ENCODE data around the gene INPPL1. TPM values are rescaled to one million over a fixed set of nuclear protein-coding genes. Genes with fewer than 3 reads are reported as not detected.

The INPPL1 gene
- total RNA-seq, 2 experiments from 2014 or later: 112 to 122 TPM

- Mint-ChIP-seq H3K36me3 (ENCODE audit: low read depth) (peaks cover 4% of the 10 kb centered on the region), H3K4me3 (peak overlapping the region; percentile 96), H3K27ac (peak overlapping the region; percentile 94), H3K27me3 (peaks cover 6% of the 10 kb centered on the region), H3K9me3 (no peaks in the 10 kb centered on the region), H3K4me1 (peaks cover 36% of the 10 kb centered on the region)
- ChIA-PET CTCF (interaction anchor here (0.8 to 1.5 kb wide), 5 partner anchors 39 to 212 kb away, joined by 3 to 4 read pairs (median 3); partner anchors contain the start of gene CLPB), POLR2A (no interaction called here)
- no peak for DNase-seq
These were observed 2.3 kb upstream of the INPPL1 start for GRCh38 chr11:72222106-72222891.

GRCh38 chr11:72222907-72223614, 1.5 kb upstream of the INPPL1 start:
- Mint-ChIP-seq H3K27ac (peak overlapping the region; percentile 94), H3K27me3 (peaks cover 6% of the 10 kb centered on the region), H3K4me1 (peaks cover 31% of the 10 kb centered on the region), H3K36me3 (ENCODE audit: low read depth) (peaks cover 4% of the 10 kb centered on the region), H3K9me3 (no peaks in the 10 kb centered on the region), H3K4me3 (peak overlapping the region; percentile 96)
- ChIA-PET POLR2A (no interaction called here), CTCF (interaction anchor here (0.8 to 1.5 kb wide), 3 partner anchors 18 to 208 kb away, joined by 3 read pairs; no protein-coding TSS in a partner anchor)
- peak; percentile 96 for DNase-seq

- H3K4me3 Mint-ChIP-seq: peak overlapping the region; percentile 96
- DNase-seq: peak; percentile 62
- ChIA-PET POLR2A (no interaction called here), CTCF (interaction anchor here (0.8 to 1.5 kb wide), 4 partner anchors 14 to 207 kb away, joined by 3 to 6 read pairs (median 3); no protein-coding TSS in a partner anchor)
- peaks cover 4% of the 10 kb centered on the region for H3K36me3 Mint-ChIP-seq (ENCODE audit: low read depth)
- peaks cover 2% of the 10 kb centered on the region for H3K27me3 Mint-ChIP-seq
- no peaks in the 10 kb centered on the region for H3K9me3 Mint-ChIP-seq
- H3K4me1 Mint-ChIP-seq: peaks cover 30% of the 10 kb centered on the region
- peak overlapping the region; percentile 97 for H3K27ac Mint-ChIP-seq
These were observed 678 bp upstream of the INPPL1 start for GRCh38 chr11:72223615-72224563.

- CTCF ChIA-PET: interaction anchor here (1.3 to 1.9 kb wide), 2 partner anchors 13 to 191 kb away, joined by 4 to 5 read pairs; no protein-coding TSS in a partner anchor
- H3K9me3 Mint-ChIP-seq: no peaks in the 10 kb centered on the region
- peak overlapping the region; percentile 89 for H3K27ac Mint-ChIP-seq
- POLR2A ChIA-PET: no interaction called here
- peaks cover 30% of the 10 kb centered on the region for H3K4me1 Mint-ChIP-seq
- H3K36me3 Mint-ChIP-seq (ENCODE audit: low read depth): peaks cover 7% of the 10 kb centered on the region
- peak; percentile 24 for DNase-seq
- no peaks in the 10 kb centered on the region for H3K27me3 Mint-ChIP-seq
- H3K4me3 Mint-ChIP-seq: peak overlapping the region; percentile 82
These were observed 914 bp downstream of the INPPL1 start for GRCh38 chr11:72225411-72225951.

- ChIA-PET CTCF (interaction anchor here (1.3 to 1.9 kb wide), 2 partner anchors 10 to 12 kb away, joined by 3 to 5 read pairs; no protein-coding TSS in a partner anchor), POLR2A (no interaction called here)
- H3K27ac Mint-ChIP-seq: peak overlapping the region; percentile 22
- DNase-seq: no peak
- H3K4me1 Mint-ChIP-seq: peaks cover 30% of the 10 kb centered on the region
- no peaks in the 10 kb centered on the region for H3K9me3 Mint-ChIP-seq
- no peak overlapping the region for H3K4me3 Mint-ChIP-seq
- peaks cover 11% of the 10 kb centered on the region for H3K36me3 Mint-ChIP-seq (ENCODE audit: low read depth)
- H3K27me3 Mint-ChIP-seq: no peaks in the 10 kb centered on the region
These were observed 2.1 kb downstream of the INPPL1 start for GRCh38 chr11:72226701-72227100.

GRCh38 chr11:72227316-72228228, 3.0 kb downstream of the INPPL1 start:
- no peaks in the 10 kb centered on the region for H3K27me3 Mint-ChIP-seq
- peak overlapping the region; percentile 57 for H3K27ac Mint-ChIP-seq
- ChIA-PET POLR2A (no interaction called here), CTCF (interaction anchor here (0.5 to 1.9 kb wide), 6 partner anchors 9 to 1009 kb away, joined by 3 to 8 read pairs (median 3); no protein-coding TSS in a partner anchor)
- H3K4me3 Mint-ChIP-seq: no peak overlapping the region
- DNase-seq: no peak
- H3K36me3 Mint-ChIP-seq (ENCODE audit: low read depth): peaks cover 16% of the 10 kb centered on the region
- no peaks in the 10 kb centered on the region for H3K9me3 Mint-ChIP-seq
- H3K4me1 Mint-ChIP-seq: peaks cover 22% of the 10 kb centered on the region

- no peak for DNase-seq
- CTCF ChIA-PET: interaction anchor here (0.5 to 1.3 kb wide), 3 partner anchors 26 to 1008 kb away, joined by 3 to 8 read pairs (median 3); no protein-coding TSS in a partner anchor
These were observed 3.8 kb downstream of the INPPL1 start for GRCh38 chr11:72228229-72228843.

GRCh38 chr11:72228844-72229231, 4.3 kb downstream of the INPPL1 start:
- Mint-ChIP-seq H3K9me3 (no peaks in the 10 kb centered on the region), H3K36me3 (ENCODE audit: low read depth) (peaks cover 16% of the 10 kb centered on the region), H3K27me3 (no peaks in the 10 kb centered on the region), H3K27ac (no peak overlapping the region), H3K4me1 (peaks cover 17% of the 10 kb centered on the region), H3K4me3 (no peak overlapping the region)
- ChIA-PET POLR2A (no interaction called here), CTCF (interaction anchor here (1.0 kb wide), 1 partner anchor 26 kb away, joined by 8 read pairs; no protein-coding TSS in a partner anchor)
- DNase-seq: no peak

More at GRCh38 chr11:72228229-72228843, 3.8 kb downstream of the INPPL1 start:
- Mint-ChIP-seq H3K4me1 (peaks cover 17% of the 10 kb centered on the region), H3K27me3 (no peaks in the 10 kb centered on the region), H3K27ac (no peak overlapping the region), H3K36me3 (ENCODE audit: low read depth) (peaks cover 16% of the 10 kb centered on the region), H3K9me3 (no peaks in the 10 kb centered on the region), H3K4me3 (no peak overlapping the region)
- POLR2A ChIA-PET: no interaction called here

GRCh38 chr11:72229336-72229924, 4.9 kb downstream of the INPPL1 start:
- peaks cover 20% of the 10 kb centered on the region for H3K36me3 Mint-ChIP-seq (ENCODE audit: low read depth)
- CTCF ChIA-PET: no interaction called here
- H3K4me1 Mint-ChIP-seq: peaks cover 19% of the 10 kb centered on the region
- H3K4me3 Mint-ChIP-seq: no peak overlapping the region
- no peaks in the 10 kb centered on the region for H3K27me3 Mint-ChIP-seq
- H3K9me3 Mint-ChIP-seq: no peaks in the 10 kb centered on the region
- POLR2A ChIA-PET: no interaction called here
- no peak overlapping the region for H3K27ac Mint-ChIP-seq
- no peak for DNase-seq

- DNase-seq: no peak
- Mint-ChIP-seq H3K4me1 (peaks cover 18% of the 10 kb centered on the region), H3K9me3 (no peaks in the 10 kb centered on the region), H3K36me3 (ENCODE audit: low read depth) (peaks cover 24% of the 10 kb centered on the region), H3K27ac (no peak overlapping the region), H3K27me3 (no peaks in the 10 kb centered on the region), H3K4me3 (no peak overlapping the region)
- ChIA-PET CTCF (no interaction called here), POLR2A (no interaction called here)
These were observed 5.6 kb downstream of the INPPL1 start for GRCh38 chr11:72229925-72230763.
